Measurements from ENCODE around the gene ELAVL1.

DNA sequence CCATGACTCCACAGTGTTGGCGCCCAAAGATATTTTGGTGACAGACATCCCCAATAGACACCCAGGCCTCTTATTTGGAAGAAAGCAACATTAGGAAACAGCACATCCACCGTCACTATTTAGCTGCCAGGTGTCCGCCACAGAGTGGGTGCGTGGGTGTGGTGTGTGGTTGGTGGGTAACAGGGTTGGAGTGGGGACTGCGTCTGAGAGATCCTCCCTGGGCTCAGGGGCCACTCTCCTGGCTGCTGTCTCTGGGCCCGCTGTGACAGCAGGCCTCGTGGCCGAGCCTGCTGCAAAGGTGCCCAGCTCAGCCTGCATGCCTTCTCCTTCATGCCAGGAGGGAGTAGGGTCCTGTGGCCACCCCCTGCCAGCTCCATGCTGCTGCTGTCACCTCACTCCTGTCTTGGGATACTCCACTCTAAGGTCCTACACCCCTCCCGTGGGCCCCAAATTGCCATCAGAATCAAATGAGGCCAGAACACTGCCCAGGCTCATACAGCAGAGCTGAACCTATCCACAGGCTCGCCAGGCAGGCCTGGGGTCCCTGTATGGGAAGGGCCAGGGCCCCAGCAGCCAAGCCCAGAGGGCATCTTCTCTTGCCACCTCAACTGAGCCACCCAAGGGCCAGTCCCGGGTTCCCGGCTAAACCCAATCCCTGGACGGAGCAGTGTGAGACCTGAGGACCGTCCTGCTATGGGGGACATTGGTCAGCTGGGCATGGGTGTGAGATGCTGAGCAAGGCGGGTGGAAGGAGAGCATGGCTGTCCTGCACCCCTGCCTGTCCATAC lies 37.2 kb downstream of the ELAVL1 start:
- TF ChIP-seq, protein P1, sequence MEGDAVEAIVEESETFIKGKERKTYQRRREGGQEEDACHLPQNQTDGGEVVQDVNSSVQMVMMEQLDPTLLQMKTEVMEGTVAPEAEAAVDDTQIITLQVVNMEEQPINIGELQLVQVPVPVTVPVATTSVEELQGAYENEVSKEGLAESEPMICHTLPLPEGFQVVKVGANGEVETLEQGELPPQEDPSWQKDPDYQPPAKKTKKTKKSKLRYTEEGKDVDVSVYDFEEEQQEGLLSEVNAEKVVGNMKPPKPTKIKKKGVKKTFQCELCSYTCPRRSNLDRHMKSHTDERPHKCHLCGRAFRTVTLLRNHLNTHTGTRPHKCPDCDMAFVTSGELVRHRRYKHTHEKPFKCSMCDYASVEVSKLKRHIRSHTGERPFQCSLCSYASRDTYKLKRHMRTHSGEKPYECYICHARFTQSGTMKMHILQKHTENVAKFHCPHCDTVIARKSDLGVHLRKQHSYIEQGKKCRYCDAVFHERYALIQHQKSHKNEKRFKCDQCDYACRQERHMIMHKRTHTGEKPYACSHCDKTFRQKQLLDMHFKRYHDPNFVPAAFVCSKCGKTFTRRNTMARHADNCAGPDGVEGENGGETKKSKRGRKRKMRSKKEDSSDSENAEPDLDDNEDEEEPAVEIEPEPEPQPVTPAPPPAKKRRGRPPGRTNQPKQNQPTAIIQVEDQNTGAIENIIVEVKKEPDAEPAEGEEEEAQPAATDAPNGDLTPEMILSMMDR (conservative IDR thresholded peaks at IDR 0.05; ENCODE audit: low read depth, low read length), result no peak
- TF ChIP-seq EZH2phosphoT487 (IDR thresholded peaks at IDR 0.05; ENCODE audit: borderline replicate concordance, low read length) (no peak), EZH2 (IDR thresholded peaks at IDR 0.05; ENCODE audit: low read length, unreplicated experiment) (no peak)
